DND-41 (cell line): Measurements from ENCODE around the gene ZDHHC18.
"Not testable (repeated sequence)": the region's sequence is repeated elsewhere in the genome, so short reads cannot be mapped to it uniquely, and the experiment has no call there.

Source experiments
- ATAC-seq: fragments of 200-7000 bp; cut with Tn5 transposase; 3 replicates; pipeline ENCODE4 v1.9.1; 2021; ENCODE audit warnings: low read depth; ENCODE audit not compliant: insufficient read depth
- DNase-seq: peaks from one replicate; pipeline ENCODE4 v3.0.0-alpha.2; 2020
- H2AFZ ChIP-seq: 2 replicates; pipeline ENCODE4 v1.6.0; 2012; ENCODE audit warnings: low read depth, low read length
- H3K27ac ChIP-seq: 2 replicates; pipeline ENCODE4 v1.5.1; 2012; ENCODE audit warnings: low read length, inconsistent platforms
- H3K27me3 ChIP-seq: fragments of 200-600 bp; sonication (generic); 2 replicates; pipeline ENCODE4 v1.6.0; 2012; ENCODE audit warnings: low read length, mild to moderate bottlenecking, inconsistent platforms; ENCODE audit not compliant: insufficient read depth, poor library complexity
- H3K36me3 ChIP-seq: 2 replicates; pipeline ENCODE4 v1.5.1; 2012; ENCODE audit warnings: low read length, inconsistent platforms; ENCODE audit not compliant: insufficient read depth
- H3K4me1 ChIP-seq: 2 replicates; pipeline ENCODE4 v1.5.1; 2012; ENCODE audit warnings: mild to moderate bottlenecking, low read length; ENCODE audit not compliant: insufficient read depth
- H3K4me2 ChIP-seq: 2 replicates; pipeline ENCODE4 v1.6.0; 2012; ENCODE audit warnings: mild to moderate bottlenecking, moderate library complexity, low read length, inconsistent platforms; ENCODE audit not compliant: insufficient read depth
- H3K4me3 ChIP-seq, 2 experiments: fragments of 200-600 bp in 1 of 2; shearing (Covaris generic) in 1 of 2; 2 replicates each; pipeline ENCODE4 v1.5.1; 2012 to 2016; ENCODE audit warnings: inconsistent platforms in 2 of 2, low read length in 2 of 2, mild to moderate bottlenecking in 2 of 2, low read depth in 1 of 2, moderate library complexity in 1 of 2
- H3K79me2 ChIP-seq: 2 replicates; pipeline ENCODE4 v1.6.0; 2012; ENCODE audit warnings: low read length, inconsistent platforms; ENCODE audit not compliant: insufficient read depth
- H3K9ac ChIP-seq: 2 replicates; pipeline ENCODE4 v1.6.0; 2012; ENCODE audit warnings: low read depth, mild to moderate bottlenecking, inconsistent platforms, low read length, moderate library complexity
- H3K9me3 ChIP-seq: 2 replicates; pipeline ENCODE4 v1.5.1; 2012; ENCODE audit warnings: low read length, moderate library complexity, mild to moderate bottlenecking, inconsistent platforms; ENCODE audit not compliant: insufficient read depth, severe bottlenecking
- H4K20me1 ChIP-seq: 2 replicates; pipeline ENCODE4 v1.6.0; 2012; ENCODE audit warnings: low read length; ENCODE audit not compliant: insufficient read depth
- EZH2 ChIP-seq: IDR thresholded peaks from 3 replicates; pipeline ENCODE4 v1.6.1; 2012; ENCODE audit warnings: borderline replicate concordance, low read depth, mild to moderate bottlenecking, moderate library complexity, low read length, inconsistent platforms; ENCODE audit not compliant: severe bottlenecking
- TF ChIP-seq, protein P1 (sequence below): IDR thresholded peaks from 2 replicates; pipeline ENCODE4 v1.5.1; 2012; ENCODE audit warnings: borderline replicate concordance, low read length, moderate library complexity, mild to moderate bottlenecking; ENCODE audit not compliant: poor library complexity, severe bottlenecking; ENCODE audit errors: extremely low read depth

ZDHHC18 gene

DNA sequence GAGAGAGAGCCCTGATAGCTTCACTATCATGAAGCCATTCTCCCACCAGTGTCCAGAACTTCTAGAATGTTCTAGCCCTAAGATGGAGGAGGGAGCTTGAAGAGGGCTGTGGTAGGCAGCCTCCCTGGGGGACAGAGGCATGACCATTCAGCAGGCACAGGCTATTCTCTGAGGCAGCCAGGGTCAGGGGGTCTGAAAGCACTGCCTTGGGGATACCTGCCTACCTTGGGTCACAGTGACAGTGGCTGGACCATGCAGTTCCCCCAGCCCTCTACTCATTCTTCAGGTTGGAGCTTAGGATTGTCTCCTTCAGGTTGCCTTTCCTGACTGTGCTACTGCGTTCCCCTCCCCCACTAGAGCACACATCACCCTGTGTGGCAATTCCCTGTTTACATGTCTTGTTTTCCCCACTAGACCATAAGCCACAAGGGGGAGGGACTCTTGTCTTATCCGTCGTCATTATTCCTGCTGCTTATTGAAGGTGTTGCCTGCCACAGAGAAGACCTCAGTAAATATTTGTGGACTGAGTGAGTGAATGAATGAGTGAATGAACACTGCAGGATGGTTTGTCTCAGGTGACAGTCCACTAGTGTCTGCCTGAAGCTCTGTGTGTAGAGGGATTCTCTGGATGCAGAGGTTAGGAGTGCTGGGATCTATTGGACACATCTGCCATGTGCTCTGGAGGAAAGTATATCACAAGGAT, 5.2 kb downstream of the ZDHHC18 start:
- Histone ChIP-seq H3K9me3 (no peaks in the 10 kb centered on the region), H3K4me2 (no peak overlapping the region), H3K4me1 (peaks cover 29% of the 10 kb centered on the region), H3K27ac (no peak overlapping the region), H3K36me3 (peaks cover 62% of the 10 kb centered on the region), H2AFZ (no peak overlapping the region), H3K4me3 (no peak overlapping the region), H3K9ac (0 out of 2 replicates have a peak overlapping the region, but pooled peaks have one; percentile 7), H3K27me3 (no peaks in the 10 kb centered on the region), H3K79me2 (peaks cover 51% of the 10 kb centered on the region), H4K20me1 (peaks cover 32% of the 10 kb centered on the region)
- no peak for DNase-seq
- TF ChIP-seq, protein P1, sequence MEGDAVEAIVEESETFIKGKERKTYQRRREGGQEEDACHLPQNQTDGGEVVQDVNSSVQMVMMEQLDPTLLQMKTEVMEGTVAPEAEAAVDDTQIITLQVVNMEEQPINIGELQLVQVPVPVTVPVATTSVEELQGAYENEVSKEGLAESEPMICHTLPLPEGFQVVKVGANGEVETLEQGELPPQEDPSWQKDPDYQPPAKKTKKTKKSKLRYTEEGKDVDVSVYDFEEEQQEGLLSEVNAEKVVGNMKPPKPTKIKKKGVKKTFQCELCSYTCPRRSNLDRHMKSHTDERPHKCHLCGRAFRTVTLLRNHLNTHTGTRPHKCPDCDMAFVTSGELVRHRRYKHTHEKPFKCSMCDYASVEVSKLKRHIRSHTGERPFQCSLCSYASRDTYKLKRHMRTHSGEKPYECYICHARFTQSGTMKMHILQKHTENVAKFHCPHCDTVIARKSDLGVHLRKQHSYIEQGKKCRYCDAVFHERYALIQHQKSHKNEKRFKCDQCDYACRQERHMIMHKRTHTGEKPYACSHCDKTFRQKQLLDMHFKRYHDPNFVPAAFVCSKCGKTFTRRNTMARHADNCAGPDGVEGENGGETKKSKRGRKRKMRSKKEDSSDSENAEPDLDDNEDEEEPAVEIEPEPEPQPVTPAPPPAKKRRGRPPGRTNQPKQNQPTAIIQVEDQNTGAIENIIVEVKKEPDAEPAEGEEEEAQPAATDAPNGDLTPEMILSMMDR, result no peak
- no peak for TF ChIP-seq EZH2
- no peak for ATAC-seq

DNA sequence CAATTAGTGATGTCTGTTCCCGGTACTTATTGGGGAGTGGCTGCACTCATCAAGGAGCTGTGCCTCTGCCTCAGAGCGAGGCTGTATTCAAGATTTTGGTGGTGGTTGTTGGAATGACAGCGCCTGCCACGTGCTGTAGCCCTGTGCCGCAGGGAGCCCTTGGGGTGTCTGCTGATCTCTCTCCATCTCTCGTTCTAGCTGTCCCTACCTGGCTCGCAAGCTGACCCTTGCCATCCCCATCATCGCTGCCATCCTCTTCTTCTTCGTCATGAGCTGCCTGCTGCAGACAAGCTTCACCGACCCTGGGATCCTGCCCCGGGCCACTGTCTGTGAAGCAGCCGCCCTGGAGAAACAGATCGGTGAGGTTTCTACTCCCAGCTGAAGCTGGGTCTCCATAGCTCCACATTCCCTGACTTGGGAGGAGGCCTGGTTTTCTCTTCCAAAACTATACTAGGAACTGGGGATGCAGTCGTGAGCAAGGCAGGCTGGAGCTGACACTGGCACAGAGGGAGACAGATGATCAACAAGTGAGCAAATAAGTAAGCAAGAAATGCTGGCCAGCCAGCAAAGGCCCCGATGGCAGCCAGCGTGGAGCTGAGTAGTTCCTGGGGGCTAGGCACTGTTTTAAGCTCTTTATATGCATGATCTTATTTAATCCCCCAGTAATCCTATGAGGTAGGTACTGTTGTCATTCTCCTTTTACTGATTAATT, 5.9 kb downstream of the ZDHHC18 start:
- no peak overlapping the region for H3K4me2 ChIP-seq

DNA sequence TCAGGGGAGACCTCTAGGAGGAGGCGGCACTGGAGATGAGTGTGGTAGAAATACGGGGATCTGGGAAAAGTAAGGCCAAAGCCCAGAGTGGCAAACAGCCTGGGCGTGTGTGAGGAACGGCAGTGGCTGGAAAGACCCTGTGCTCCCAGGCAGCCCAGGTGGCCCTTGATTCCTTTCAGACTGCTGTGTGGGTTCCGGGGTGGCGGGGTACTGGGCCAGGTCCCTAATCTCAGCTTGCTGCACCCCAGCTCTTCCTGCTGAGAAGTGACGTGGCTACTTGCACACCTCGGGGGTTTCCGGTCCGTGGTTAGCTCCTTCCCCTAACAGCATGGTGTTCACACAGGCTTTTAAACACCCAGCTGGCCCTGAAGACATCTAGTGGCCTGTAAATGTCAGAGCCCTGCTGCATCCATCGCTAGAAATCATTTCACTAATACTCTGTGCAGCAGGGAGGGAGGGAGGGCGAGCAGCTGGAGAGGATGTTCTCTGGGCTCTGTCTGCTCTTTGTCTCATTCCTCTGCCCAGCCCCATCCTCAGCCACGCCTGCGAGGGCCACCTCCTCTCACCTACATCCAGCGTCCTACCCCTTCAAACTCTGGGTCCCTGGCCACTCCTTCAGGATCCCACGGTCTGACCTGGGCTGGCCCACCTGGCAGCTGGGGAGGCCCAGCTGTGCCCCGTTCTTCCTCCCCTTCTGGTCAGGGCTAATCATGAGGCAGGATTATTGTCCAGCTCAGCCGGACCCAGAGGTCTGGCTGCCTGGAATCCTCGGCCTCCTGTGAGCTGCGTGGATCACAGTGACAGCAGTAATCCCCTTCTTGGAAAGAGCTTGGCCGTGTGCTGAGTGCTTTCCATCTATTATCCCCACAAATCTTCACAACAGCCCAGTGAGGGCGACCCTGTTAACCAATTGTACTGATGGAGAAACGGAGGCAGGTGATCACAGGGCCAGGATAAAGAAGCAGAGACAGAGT, 7.2 kb downstream of the ZDHHC18 start:
- Histone ChIP-seq H3K79me2 (peaks cover 32% of the 10 kb centered on the region), H3K9ac (no peak overlapping the region)

More for the DNA sequence above, 5.9 kb downstream of the ZDHHC18 start:
- Histone ChIP-seq H3K27ac (no peak overlapping the region), H2AFZ (no peak overlapping the region), H3K4me1 (peaks cover 26% of the 10 kb centered on the region), H3K4me3 (no peak overlapping the region), H3K79me2 (peaks cover 45% of the 10 kb centered on the region), H4K20me1 (peaks cover 29% of the 10 kb centered on the region), H3K36me3 (peaks cover 62% of the 10 kb centered on the region), H3K27me3 (no peaks in the 10 kb centered on the region), H3K9me3 (no peaks in the 10 kb centered on the region), H3K9ac (no peak overlapping the region)
- DNase-seq, result no peak
- no peak for ATAC-seq
- TF ChIP-seq EZH2, result no peak
- TF ChIP-seq, protein P1, result no peak

DNA sequence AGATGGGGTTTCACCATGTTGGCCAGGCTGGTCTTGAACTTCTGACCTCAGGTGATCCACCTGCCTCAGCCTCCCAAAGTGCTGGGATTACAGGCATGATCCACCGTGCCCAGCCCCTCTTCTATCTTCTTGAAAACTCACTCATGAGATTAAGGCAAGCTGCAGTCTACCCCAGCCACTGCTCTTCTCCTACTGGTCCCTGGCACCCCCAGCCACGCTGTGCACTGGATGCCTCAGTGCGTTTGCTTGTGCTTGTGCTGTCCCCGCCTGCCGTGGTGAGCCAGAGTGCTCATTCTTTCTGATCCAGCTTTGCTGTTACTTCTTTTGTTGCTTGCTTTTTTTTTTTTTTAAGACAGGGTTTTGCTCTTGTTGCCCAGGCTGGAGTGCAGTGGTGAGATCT, 11.2 kb downstream of the ZDHHC18 start:
- H3K4me3 ChIP-seq, H3K4me1 ChIP-seq, H3K79me2 ChIP-seq, H3K4me2 ChIP-seq, H4K20me1 ChIP-seq, ATAC-seq, H3K27me3 ChIP-seq, H3K9ac ChIP-seq, DNase-seq, H2AFZ ChIP-seq, H3K27ac ChIP-seq, H3K9me3 ChIP-seq: not testable (repeated sequence)
- H3K36me3 ChIP-seq, result peaks cover 77% of the 10 kb centered on the region

More for the DNA sequence above, 7.2 kb downstream of the ZDHHC18 start:
- Histone ChIP-seq H3K36me3 (peaks cover 70% of the 10 kb centered on the region), H3K4me1 (peaks cover 13% of the 10 kb centered on the region), H3K27ac (no peak overlapping the region), H2AFZ (no peak overlapping the region), H3K4me2 (no peak overlapping the region), H3K27me3 (no peaks in the 10 kb centered on the region), H3K9me3 (no peaks in the 10 kb centered on the region), H4K20me1 (peaks cover 24% of the 10 kb centered on the region), H3K4me3 (no peak overlapping the region)
- ATAC-seq, result peak; percentile 78
- TF ChIP-seq, protein P1, result no peak
- no peak for TF ChIP-seq EZH2
- DNase-seq, result peak; percentile 48
